ENCODE results near the gene ARMH4. TPM values are rescaled to one million over a fixed set of nuclear protein-coding genes. Genes with fewer than 3 reads are reported as not detected.
A peak's percentile ranks its signal among the peaks of the same experiment; 100 is the strongest.

ARMH4 gene
- total RNA-seq, 1 donor from 2014 or later: 18.2 TPM

GRCh38 chr14:58054100-58054499, 97.9 kb downstream of the ARMH4 start:
- DNase-seq: no peak

GRCh38 chr14:58048219-58048618, 103.8 kb downstream of the ARMH4 start:
- DNase-seq: no peak

GRCh38 chr14:58027904-58028303, 124.1 kb downstream of the ARMH4 start:
- DNase-seq: peak; percentile 3

GRCh38 chr14:58026967-58027366, 125.0 kb downstream of the ARMH4 start:
- DNase-seq: no peak

- no peak for DNase-seq
Observed at GRCh38 chr14:58026219-58026618, 125.8 kb downstream of the ARMH4 start.

GRCh38 chr14:58014778-58015177, 137.2 kb downstream of the ARMH4 start:
- no peak for DNase-seq

GRCh38 chr14:58002618-58003017, 149.4 kb downstream of the ARMH4 start:
- no peak for DNase-seq

GRCh38 chr14:57999979-58000378, 152.0 kb downstream of the ARMH4 start:
- no peak for DNase-seq

GRCh38 chr14:57999471-57999870, 152.5 kb downstream of the ARMH4 start:
- DNase-seq: no peak

GRCh38 chr14:57998766-57999165, 153.2 kb downstream of the ARMH4 start:
- no peak for DNase-seq

- DNase-seq: no peak
Observed at GRCh38 chr14:57991353-57991752, 160.7 kb downstream of the ARMH4 start.

- no peak for DNase-seq
Observed at GRCh38 chr14:57988445-57988844, 163.6 kb downstream of the ARMH4 start.

GRCh38 chr14:57987596-57988300, 164.3 kb downstream of the ARMH4 start:
- DNase-seq: peak; percentile 15

- DNase-seq: no peak
Observed at GRCh38 chr14:57987051-57987450, 165.0 kb downstream of the ARMH4 start.

GRCh38 chr14:57982804-57983634, 169.0 kb downstream of the ARMH4 start:
- DNase-seq: peak; percentile 30

- DNase-seq: peak; percentile 7
Observed at GRCh38 chr14:57981817-57982560, 170.0 kb downstream of the ARMH4 start.

- no peak for DNase-seq
Observed at GRCh38 chr14:57979376-57980048, 172.5 kb downstream of the ARMH4 start.

GRCh38 chr14:57976701-57977100, 175.3 kb downstream of the ARMH4 start:
- no peak for DNase-seq

GRCh38 chr14:57974896-57975295, 177.1 kb downstream of the ARMH4 start:
- no peak for DNase-seq

GRCh38 chr14:57970594-57970993, 181.4 kb downstream of the ARMH4 start:
- no peak for DNase-seq

GRCh38 chr14:57970175-57970574, 181.8 kb downstream of the ARMH4 start:
- DNase-seq: no peak

GRCh38 chr14:57963071-57963470, 188.9 kb downstream of the ARMH4 start:
- no peak for DNase-seq

Measured in tongue (tissue), 2 donors.